OCI-LY1 (cell line): Measurements from ENCODE around the gene TRIL.

ENCODE experiments used
- H2AFZ ChIP-seq: fragments of 200-600 bp; sonication (generic), shearing (Covaris generic); 2 replicates; pipeline ENCODE4 v1.6.0; 2014; ENCODE audit warnings: antibody characterized with exemption, mild to moderate bottlenecking, low read length
- H3F3A ChIP-seq: fragments of 200-600 bp; sonication (generic), shearing (Covaris generic); 2 replicates; pipeline ENCODE4 v1.6.0; 2014; ENCODE audit warnings: mild to moderate bottlenecking, antibody characterized with exemption, low read length, moderate library complexity; ENCODE audit not compliant: insufficient read depth
- H3K27ac ChIP-seq: fragments of 200-600 bp; sonication (generic); 2 replicates; pipeline ENCODE4 v1.5.1; 2014; ENCODE audit warnings: low read length, mixed run types, mild to moderate bottlenecking, low read depth; ENCODE audit not compliant: poor library complexity, severe bottlenecking
- H3K27me3 ChIP-seq: fragments of 200-600 bp; sonication (generic); 2 replicates; pipeline ENCODE4 v1.6.0; 2014; ENCODE audit warnings: antibody characterized with exemption, mild to moderate bottlenecking, low read length, moderate library complexity; ENCODE audit not compliant: insufficient read depth
- H3K36me3 ChIP-seq: fragments of 200-600 bp; sonication (generic); 2 replicates; pipeline ENCODE4 v1.6.1; 2014; ENCODE audit warnings: mild to moderate bottlenecking, antibody characterized with exemption, low read length, moderate library complexity, mixed read lengths; ENCODE audit not compliant: insufficient read depth
- H3K4me1 ChIP-seq: fragments of 200-600 bp; sonication (generic); 2 replicates; pipeline ENCODE4 v1.5.1; 2014; ENCODE audit warnings: mild to moderate bottlenecking, low read length, moderate library complexity; ENCODE audit not compliant: insufficient read depth, severe bottlenecking
- H3K4me2 ChIP-seq: fragments of 200-600 bp; sonication (generic), shearing (Covaris generic); 2 replicates; pipeline ENCODE4 v1.6.1; 2014; ENCODE audit warnings: low read length
- H3K4me3 ChIP-seq: fragments of 200-600 bp; sonication (generic); 2 replicates; pipeline ENCODE4 v1.5.1; 2014; ENCODE audit warnings: low read length, low read depth, mild to moderate bottlenecking, mixed read lengths; ENCODE audit not compliant: poor library complexity, severe bottlenecking
- H3K79me2 ChIP-seq: fragments of 200-600 bp; shearing (Covaris generic); 2 replicates; pipeline ENCODE4 v1.6.1; 2016; ENCODE audit warnings: mixed run types, low read length, mixed read lengths; ENCODE audit not compliant: insufficient read depth
- H3K9ac ChIP-seq: fragments of 200-600 bp; sonication (generic), shearing (Covaris generic); 2 replicates; pipeline ENCODE4 v1.6.1; 2014; ENCODE audit warnings: mild to moderate bottlenecking, low read length, mixed read lengths
- H3K9me2 ChIP-seq: fragments of 200-600 bp; sonication (generic), shearing (Covaris generic); 2 replicates; pipeline ENCODE4 v1.6.1; 2014; ENCODE audit warnings: low read depth, mild to moderate bottlenecking, low read length, mixed read lengths
- H3K9me3 ChIP-seq: fragments of 200-600 bp; shearing (Covaris generic); 2 replicates; pipeline ENCODE4 v1.6.1; 2014; ENCODE audit warnings: low read length, mixed read lengths
- H4K20me1 ChIP-seq: fragments of 200-600 bp; sonication (generic), shearing (Covaris generic); 2 replicates; pipeline ENCODE4 v1.6.0; 2016; ENCODE audit warnings: mild to moderate bottlenecking, low read length; ENCODE audit not compliant: insufficient read depth
- CTCF ChIP-seq: fragments of 200-600 bp; sonication (generic), shearing (Covaris generic); IDR thresholded peaks from 2 replicates; pipeline ENCODE4 v1.5.1; 2017; ENCODE audit warnings: mild to moderate bottlenecking, antibody characterized with exemption, low read length, moderate library complexity, mixed read lengths
- EZH2 ChIP-seq: fragments of 200-600 bp; sonication (generic), shearing (Covaris generic); IDR thresholded peaks from 2 replicates; pipeline ENCODE4 v1.8.0; 2017; ENCODE audit warnings: borderline replicate concordance, mixed run types, mild to moderate bottlenecking, antibody characterized with exemption, low read length, moderate library complexity, mixed read lengths

TRIL gene

GRCh38 chr7:28981161-28981465 is 23.0 kb upstream of the TRIL start:
- H3K79me2 ChIP-seq, result no peaks in the 10 kb centered on the region
- H3K9ac ChIP-seq, result no peak overlapping the region
- H3K9me3 ChIP-seq, result no peaks in the 10 kb centered on the region
- no peak overlapping the region for H3K4me3 ChIP-seq
- no peaks in the 10 kb centered on the region for H3K27me3 ChIP-seq
- TF ChIP-seq EZH2 (no peak), CTCF (no peak)
- H2AFZ ChIP-seq, result no peak overlapping the region
- H3K4me1 ChIP-seq, result no peaks in the 10 kb centered on the region
- H3K36me3 ChIP-seq, result no peaks in the 10 kb centered on the region
- no peak overlapping the region for H3K4me2 ChIP-seq
- H3K27ac ChIP-seq, result no peak overlapping the region
- no peaks in the 10 kb centered on the region for H3F3A ChIP-seq
- H4K20me1 ChIP-seq, result no peaks in the 10 kb centered on the region
- no peaks in the 10 kb centered on the region for H3K9me2 ChIP-seq

GRCh38 chr7:28980451-28981160 is 22.5 kb upstream of the TRIL start:
- Histone ChIP-seq H3K4me3 (no peak overlapping the region), H3K4me2 (no peak overlapping the region), H3K9ac (no peak overlapping the region), H3F3A (no peaks in the 10 kb centered on the region), H3K79me2 (no peaks in the 10 kb centered on the region), H3K9me2 (no peaks in the 10 kb centered on the region), H3K27me3 (no peaks in the 10 kb centered on the region), H4K20me1 (no peaks in the 10 kb centered on the region), H3K9me3 (no peaks in the 10 kb centered on the region), H3K27ac (no peak overlapping the region), H3K4me1 (no peaks in the 10 kb centered on the region), H3K36me3 (no peaks in the 10 kb centered on the region), H2AFZ (no peak overlapping the region)
- TF ChIP-seq CTCF (no peak), EZH2 (no peak)

- Histone ChIP-seq H3K36me3 (no peaks in the 10 kb centered on the region), H3K4me2 (no peak overlapping the region), H3K79me2 (no peaks in the 10 kb centered on the region), H3K9ac (no peak overlapping the region), H3K4me1 (no peaks in the 10 kb centered on the region), H3K27ac (no peak overlapping the region), H3F3A (no peaks in the 10 kb centered on the region), H4K20me1 (no peaks in the 10 kb centered on the region), H2AFZ (no peak overlapping the region), H3K9me3 (no peaks in the 10 kb centered on the region), H3K27me3 (no peaks in the 10 kb centered on the region), H3K4me3 (no peak overlapping the region), H3K9me2 (no peaks in the 10 kb centered on the region)
- TF ChIP-seq EZH2 (no peak), CTCF (no peak)
Measured at GRCh38 chr7:28979776-28980175, 21.6 kb upstream of the TRIL start.
